ENCODE data around the gene GPAT3.
"Not testable (repeated sequence)": the region's sequence is repeated elsewhere in the genome, so short reads cannot be mapped to it uniquely, and the experiment has no call there.

GPAT3 gene

DNA sequence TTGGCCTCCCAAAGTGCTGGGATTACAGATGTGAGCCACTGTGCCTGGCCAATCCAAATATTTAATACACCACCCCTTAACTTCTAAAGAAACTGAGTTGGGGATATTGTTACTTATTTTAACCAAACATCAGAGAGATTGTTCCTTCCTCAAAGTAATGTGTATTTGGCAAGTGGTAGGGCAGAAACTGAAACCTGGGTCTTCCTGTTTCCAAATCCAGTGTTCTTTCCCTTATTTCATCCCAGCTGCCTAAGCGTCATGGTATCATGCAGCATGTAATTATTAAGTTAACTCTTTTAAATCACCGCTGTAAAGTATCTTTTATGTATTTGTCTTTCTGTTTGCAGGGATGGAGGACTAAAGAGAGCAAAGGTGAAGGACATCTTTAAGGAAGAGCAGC lies 68.4 kb downstream of the GPAT3 start:
- DNase-seq (ENCODE audit: low read depth): no peak

DNA sequence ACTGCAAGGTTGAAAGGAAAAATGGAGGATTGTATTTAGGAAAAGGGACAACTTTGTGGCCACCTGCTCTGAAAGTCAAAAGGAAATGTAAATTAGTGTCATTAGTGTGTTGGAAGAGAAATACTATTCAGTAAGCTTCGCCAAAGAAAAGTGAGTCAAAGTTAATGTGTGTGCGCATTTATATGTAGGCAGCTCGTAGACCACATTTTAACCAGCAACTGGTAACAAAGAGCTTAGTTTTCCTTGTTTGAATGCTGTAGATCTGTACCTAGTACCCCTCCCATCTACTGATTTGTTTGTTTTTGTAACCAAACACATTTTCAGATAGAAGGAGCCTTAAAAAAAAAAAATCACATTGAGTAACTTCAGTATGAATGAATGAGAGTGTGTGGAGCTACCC lies 69.3 kb downstream of the GPAT3 start:
- no peak for DNase-seq (ENCODE audit: low read depth)

DNA sequence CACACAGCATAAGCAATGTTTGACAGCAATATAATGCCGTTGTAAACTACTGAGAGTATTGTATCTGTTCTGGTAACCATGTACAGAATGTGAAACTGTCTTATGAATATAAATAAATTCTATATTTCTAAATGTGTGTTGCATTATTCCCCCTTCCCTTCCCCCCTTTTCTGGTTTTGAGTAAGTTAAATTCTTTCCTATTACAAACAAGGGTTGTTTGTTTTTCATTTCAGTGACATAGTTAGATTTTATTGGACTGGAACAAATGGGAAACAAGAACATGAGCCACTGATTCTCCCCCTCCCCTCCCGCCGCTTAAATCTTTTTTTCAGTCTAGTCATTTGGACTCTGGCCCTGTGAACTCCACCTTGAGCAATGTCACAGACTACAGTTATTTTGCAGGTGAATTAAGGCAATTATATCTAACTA lies 69.8 kb downstream of the GPAT3 start:
- DNase-seq (ENCODE audit: low read depth): no peak

DNA sequence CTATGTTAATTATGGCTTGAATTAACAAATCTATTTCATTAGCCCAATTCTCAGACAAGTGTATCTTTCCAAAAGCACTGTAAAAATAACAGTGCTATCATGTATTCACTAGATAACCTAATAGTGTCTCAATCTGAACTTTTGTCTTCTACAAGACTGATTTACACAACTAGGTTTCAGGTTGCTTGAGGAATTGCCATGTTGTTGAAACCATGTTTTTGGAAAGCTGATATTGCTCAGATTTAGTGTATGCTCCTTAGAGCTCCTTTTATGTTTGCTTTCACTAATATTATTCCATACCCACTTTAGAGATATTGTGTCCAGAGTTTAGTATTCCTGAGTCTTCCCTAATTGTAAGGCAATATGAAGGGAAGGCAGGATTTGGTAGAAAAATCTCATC lies 70.6 kb downstream of the GPAT3 start:
- no peak for DNase-seq (ENCODE audit: low read depth)

DNA sequence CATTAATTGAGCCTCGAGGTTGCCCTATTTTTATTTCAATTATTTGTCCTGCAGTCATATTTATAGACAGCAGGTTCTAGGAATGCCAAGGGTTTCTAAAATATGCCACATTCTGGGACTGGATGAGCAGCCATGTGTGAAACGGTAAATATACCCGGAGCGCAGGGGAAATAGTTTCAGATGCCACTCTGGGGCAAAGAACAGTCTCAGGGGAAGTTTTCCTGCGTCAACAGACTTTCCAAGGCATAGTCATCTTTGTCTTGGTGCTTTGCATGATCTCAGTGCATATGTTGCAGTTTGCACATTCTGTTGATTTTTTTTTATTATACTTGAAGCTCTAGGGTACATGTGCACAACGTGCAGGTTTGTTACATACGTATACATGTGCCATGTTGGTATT lies 71.0 kb downstream of the GPAT3 start:
- DNase-seq (ENCODE audit: low read depth): no peak

DNA sequence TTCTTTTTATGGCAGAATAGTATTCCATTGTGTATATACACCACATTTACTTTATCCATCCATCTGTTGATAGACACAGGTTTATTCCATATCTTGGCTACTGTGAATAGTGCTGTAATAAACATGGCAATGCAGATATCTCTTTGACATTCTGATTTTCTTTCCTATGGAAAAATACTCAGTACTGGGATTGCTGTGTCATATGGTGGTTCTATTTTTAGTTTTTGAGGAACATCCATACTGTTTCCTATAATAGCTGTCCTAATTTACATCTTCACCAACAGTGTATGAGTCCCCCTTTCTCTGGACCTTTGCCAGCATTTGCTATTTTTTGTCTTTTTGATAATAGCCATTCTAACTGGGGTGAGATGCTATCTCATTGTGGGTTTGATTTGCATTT lies 73.5 kb downstream of the GPAT3 start:
- DNase-seq (ENCODE audit: low read depth): no peak

DNA sequence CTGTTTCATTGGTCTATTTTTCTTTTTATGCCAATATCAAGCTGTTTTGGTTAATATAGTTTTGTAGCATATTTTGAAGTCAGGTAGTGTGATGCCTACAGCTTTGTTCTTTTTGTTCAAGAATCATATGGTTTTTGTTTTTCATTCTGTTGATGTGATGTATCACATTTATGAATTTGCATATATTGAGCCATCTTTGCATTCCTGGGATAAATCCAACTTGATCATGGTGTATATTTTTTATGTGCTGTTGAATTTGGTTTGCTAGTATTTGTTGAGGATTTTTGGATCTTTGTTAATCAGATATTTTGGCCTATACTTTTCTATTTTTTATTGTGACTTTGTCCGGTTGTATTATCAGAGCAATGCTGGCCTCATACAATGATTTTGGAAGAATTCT lies 74.8 kb downstream of the GPAT3 start:
- no peak for DNase-seq (ENCODE audit: low read depth)

DNA sequence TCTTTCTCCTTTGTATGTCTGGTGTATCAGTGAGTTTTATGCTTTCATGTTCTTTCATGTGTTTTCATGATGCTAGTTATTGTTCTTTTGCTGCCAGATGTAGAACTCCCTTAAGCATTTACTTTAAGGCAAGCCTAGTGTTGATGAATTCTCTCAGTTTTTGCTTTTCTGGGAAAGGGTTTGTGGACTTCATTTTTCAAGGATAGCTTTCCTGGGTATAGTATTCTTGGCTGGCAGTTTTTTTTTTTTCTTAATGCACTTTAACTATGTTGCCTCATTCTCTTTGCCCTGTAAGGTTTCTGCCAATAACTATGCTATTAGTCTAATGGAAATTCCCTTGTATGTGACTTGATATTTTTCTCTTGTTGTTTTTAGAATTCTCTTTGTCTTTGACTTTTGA lies 77.1 kb downstream of the GPAT3 start:
- no peak for DNase-seq (ENCODE audit: low read depth)

DNA sequence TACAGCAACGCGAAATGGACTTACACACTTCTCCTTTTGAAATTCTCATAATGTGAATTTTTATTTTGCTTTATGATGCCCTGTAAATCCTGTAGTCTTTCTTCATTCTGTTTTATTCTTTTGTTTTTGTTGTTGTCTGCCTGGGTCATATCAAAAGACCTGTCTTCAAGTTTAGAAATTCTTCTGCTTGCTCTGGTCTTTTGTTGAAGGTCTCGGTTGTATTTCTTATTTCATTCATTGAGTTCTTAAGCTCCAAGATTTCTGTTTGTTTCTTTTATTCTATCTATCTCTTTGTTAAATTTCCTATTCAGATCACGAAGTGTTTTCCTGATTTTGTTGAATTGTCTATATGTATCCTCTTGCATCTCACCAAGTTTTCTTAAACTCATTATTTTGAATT lies 78.1 kb downstream of the GPAT3 start:
- no peak for DNase-seq (ENCODE audit: low read depth)

DNA sequence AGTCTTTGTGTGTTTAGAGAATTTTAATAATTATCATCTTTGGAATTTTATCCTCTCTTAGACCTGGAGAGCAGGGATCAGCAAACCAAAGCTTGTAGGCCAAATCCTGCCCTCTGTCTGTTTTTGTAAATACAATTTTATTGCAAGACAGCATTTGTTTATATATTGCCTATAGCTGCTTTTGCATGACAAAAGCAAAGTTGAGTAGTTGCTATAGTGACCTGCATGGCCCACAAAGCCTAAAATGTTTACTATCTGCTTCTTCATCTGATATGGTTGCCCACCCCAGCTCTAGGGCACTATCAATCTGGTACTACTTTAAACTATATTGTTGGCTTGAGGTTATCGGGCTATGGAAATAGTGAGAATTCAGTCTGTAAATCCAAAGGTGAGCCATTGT lies 80.3 kb downstream of the GPAT3 start:
- no peak for DNase-seq (ENCODE audit: low read depth)

DNA sequence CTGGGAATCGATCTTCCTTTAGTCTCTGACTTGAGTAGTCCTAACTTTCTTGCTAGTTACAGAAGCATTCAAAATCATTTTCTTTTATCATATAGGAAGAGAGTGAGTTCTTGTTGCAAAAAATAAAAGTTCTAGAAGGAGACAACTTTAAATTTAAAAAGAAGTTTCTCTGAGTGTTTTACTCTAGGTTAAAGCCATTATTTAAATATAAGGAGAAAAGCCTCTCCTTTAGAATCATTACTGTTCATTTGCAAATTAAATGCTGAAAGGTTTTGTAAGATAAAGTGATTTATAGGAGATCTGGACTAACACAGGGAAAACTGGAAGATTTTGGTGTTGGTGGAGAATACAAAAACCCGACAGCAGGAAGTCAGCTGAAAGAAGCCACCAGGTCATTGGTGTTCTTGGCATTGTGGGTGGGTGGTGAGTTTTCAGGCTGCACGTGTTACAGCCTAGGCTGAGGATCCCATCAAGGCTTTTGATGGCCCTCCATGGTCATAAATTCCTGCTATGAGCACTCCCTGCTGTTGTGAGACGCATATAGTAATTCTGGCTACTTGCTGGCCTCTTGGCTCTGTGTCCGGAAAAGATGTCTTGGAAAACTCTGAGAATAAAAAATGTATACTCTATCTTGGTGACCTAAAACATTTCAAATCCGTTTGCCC lies 81.6 kb downstream of the GPAT3 start:
- DNase-seq (ENCODE audit: low read depth): no peak

DNA sequence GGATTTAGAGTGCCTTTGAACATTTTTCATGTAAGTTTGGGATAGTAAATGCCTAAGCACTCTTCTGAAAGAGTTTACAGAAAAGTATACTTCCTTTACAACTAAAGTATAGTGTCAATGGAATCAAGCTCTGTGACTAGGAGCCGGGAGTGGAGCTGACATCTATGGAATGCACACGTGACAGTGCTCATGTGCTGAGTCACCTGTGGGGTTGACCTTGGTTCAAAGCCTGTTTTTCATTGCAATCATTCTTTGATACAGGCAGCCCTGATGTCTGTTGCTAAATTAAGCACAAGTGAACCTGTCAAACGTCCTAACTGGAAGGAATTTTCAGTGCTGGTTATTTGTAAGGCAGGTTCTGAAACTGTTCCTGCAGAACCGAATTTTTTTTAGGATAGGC lies 82.5 kb downstream of the GPAT3 start:
- no peak for DNase-seq (ENCODE audit: low read depth)

DNA sequence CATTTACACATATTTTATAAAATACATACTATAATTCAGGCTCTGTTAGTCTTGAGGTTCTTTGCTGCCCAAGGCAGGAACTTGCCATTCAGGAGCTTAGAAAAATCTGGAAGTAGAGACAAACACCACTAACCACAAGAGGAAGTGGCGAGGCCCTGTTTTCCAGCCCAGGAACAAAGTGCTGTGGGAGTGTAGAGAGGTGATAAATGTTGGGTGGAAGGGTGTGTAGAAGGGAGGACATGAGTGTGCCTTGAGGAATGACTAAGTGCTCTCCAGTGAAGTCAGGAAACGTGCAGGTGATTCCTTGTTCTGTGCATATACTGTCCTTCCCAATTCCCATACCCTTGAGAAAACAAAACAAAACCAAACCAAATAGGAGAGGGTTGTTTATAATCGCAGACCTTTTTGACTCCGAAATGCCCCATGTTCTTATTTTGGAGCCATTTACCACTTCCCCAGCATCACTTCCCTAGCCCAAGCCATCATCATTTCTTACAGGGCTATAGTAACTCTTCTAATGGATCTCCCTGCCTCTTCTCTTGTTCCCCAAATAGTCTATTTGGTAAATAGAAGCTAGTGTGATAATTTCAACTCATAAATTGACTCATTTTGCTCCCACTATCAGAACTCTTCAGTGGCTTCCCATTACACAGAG lies 83.2 kb downstream of the GPAT3 start:
- no peak for DNase-seq (ENCODE audit: low read depth)

DNA sequence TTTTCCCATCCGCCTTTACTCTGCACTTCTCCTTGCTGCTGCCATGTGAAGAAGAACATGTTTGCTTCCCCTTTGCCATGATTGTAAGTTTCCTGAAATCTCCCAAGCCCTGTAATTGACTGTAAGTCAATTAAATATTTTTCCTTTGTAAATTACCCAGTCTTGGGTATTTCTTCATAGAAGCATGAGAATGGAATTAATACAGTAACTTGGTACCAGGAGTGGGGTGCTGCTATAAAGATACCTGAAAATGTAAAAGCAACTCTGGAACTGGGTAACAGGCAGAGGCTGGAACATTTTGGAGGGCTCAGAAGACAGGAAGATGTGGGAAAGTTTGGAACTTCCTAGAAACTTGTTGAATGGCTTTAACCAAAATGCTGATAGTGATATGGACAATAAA lies 86.2 kb downstream of the GPAT3 start:
- DNase-seq (ENCODE audit: low read depth): not testable (repeated sequence)

DNA sequence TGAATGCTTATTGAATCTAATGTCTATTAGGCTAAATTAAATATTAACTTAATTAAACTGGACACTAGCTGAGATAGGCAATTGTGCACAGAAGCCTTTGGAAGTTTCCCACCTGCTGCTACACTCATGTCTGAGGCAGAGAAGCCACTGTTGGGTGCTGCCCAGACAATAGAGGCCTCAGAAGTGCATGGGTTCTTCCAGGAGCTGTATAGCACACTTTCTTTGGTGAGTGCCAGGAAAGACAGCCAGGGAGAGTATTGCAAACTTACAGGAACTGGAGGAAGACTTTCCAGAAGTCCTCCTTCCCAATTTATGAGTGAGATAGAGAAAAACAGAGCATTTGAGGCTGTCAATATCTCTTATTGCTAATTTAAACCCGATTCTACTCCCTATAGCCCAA lies 89.9 kb downstream of the GPAT3 start:
- DNase-seq (ENCODE audit: low read depth): no peak

DNA sequence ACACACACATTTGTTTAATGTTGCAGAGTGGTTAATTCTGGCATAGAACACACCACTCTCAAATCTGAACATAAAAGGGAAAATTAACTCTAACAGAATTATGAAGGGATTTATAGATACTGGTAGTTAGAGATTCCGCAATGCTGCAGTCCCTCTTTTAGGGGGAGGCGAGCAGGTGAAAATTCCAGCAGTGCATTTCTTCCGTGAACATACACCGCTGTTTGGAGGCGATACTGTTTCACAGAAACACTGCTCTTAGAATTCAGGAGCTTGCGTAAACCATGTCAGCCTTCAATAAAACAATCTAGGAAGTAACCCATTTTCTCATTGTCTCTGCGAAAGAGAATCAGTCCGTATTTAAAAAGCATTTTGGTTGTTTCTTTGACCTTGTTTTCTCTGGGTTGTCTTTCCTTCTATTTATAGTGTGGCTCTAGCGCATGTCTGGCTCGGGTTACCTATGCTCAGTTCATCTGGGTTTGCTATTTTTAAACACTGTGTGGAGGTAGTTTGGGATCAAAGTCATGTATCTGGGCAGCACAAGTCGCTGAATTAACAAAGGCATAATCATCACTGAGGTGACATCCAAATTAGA lies 90.4 kb downstream of the GPAT3 start:
- DNase-seq (ENCODE audit: low read depth): no peak

DNA sequence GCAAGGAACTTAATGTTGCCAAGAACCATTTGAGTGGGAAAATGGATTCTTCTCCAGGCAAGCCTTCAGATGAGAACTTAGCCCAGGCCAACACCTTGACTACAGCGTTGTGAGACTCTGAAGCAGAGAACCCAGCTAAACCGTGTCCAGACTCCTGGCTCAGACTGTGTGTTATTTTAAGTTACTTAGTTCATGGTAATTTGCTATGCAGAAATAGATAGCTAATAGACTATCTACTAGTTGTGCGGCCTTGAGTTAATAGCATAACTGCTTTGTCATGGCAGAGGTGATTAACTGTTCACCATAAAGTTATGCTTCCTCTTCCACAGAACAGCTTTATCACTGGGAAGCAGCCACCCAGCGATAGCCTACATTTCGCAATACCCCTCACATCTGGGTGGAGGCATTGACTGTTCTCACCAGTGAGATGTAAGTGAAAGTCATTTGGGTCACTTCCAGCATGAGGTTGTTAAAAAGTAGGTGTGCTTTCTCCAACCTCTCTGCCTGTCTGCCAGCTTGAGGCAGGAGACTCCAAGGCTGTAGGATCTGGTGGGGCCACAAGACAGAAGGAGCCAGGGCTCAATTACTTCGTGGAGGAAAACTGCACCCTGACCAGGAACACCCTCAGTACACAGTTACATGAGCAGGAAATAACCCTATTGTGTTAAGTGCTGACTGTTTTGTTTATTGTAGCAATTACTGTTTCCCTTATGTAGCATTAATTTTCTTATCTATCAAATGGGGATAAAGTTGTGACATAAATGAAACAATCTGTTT lies 94.2 kb downstream of the GPAT3 start:
- DNase-seq (ENCODE audit: low read depth): no peak

DNA sequence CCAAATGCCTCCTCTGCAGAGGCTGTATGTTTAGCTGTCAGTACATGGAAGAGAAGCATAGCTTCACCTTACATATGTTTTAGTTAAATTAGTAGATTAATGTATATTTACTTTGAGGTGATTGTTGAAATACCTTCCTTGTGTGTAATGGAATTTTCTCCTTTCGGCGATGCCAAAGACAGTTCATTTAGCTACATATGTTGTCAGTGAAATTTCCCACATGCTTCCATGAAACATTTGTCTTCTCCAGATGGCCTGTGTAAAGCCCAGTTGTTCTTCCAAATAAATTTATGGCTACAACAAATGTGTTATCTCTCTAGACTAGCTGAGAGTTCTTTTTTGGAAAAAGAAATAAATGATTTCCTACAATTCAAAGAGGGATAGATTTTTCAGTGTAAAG lies 95.2 kb downstream of the GPAT3 start:
- no peak for DNase-seq (ENCODE audit: low read depth)

DNA sequence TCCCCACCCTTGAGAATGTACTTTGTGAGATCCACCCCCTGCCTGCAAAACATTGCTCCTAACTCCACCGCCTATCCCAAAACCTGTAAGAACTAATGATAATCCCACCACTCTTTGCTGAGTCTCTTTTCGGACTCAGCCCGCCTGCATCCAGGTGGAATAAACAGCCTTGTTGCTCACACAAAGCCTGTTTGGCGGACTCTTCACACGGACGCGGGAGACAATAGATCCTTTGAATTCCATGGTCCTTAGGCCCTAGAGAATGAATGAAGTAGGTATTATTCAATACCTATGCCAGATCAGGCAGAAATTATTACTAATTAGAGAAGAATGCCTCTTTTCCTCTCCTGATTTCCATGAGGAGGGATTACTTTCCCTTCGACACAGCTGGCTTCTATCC lies 101.0 kb downstream of the GPAT3 start:
- no peak for DNase-seq (ENCODE audit: low read depth)

DNA sequence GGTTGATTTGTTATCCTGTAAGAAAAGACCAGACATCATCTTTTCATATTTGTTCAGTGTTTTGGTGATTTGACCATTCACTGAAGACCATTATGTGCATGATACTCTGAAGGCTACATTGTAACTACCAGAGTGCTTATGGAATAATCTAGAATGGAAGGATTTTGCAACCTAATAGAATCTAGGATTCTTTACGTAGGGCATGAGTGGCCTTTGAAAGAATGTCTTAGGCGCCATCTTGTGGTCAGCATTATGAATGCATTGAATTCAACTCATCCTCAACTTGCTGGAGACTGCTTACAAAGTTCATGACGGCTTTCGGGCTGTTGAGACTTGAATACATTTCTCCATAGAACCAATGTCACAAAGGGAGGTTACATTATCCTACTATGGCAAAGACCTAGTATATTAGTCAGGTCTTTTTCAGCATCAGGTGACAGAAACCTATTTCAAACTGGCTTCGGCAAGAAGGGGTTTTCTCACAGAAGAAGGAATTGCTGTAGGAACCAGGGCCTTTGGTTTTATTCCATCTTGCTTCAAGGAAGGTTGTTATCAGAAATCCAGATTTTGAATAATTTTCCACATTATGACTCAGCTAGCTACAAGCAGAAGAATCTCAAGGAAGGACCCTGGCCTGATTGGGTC lies 104.1 kb downstream of the GPAT3 start:
- DNase-seq (ENCODE audit: low read depth): peak; percentile 8

DNA sequence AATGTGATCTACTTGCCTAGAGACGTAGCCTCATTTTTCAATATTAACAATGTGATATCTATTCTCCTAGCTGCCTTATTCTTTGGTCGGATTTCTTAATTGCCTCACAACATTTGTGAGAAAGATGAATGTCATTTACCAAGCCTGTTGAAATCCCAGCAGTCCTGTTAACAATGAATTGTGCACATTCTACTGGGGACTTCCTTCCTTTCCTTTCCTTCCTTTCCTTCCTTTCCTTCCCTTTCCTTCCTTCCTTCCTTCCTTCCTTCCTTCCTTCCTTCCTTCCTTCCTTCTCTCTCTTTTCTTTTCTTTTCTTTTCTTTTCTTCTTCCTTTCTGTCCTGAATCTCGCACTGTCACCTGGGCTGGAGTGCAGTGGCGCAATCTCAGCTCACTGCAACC lies 107.1 kb downstream of the GPAT3 start:
- no peak for DNase-seq (ENCODE audit: low read depth)
